Neural progenitor cell (in vitro differentiated cells): ENCODE data around the gene EMSY. TPM values are rescaled to one million over a fixed set of nuclear protein-coding genes. Genes with fewer than 3 reads are reported as not detected.
"Not testable (repeated sequence)": the region's sequence is repeated elsewhere in the genome, so short reads cannot be mapped to it uniquely, and the experiment has no call there.

Experiments used
- DNase-seq: peaks from one replicate; pipeline ENCODE4 v3.0.0-alpha.2; 2016; ENCODE audit warnings: low spot score
- H2AFZ ChIP-seq: fragments of 200-600 bp; sonication (generic); replicated peaks from 2 replicates; pipeline ENCODE4 v1.6.1; 2016; ENCODE audit warnings: antibody characterized with exemption
- H3F3A ChIP-seq: fragments of 200-600 bp; sonication (generic); 2 replicates; pipeline ENCODE4 v1.6.1; 2016; ENCODE audit warnings: antibody characterized with exemption, low read depth
- H3K27ac ChIP-seq: fragments of 200-600 bp; sonication (generic); 2 replicates; pipeline ENCODE4 v1.5.1; 2016; ENCODE audit warnings: mild to moderate bottlenecking
- H3K27me3 ChIP-seq: fragments of 200-600 bp; sonication (generic); 2 replicates; pipeline ENCODE4 v1.6.1; 2016; ENCODE audit warnings: mild to moderate bottlenecking, moderate library complexity
- H3K36me3 ChIP-seq: fragments of 200-600 bp; sonication (generic); 2 replicates; pipeline ENCODE4 v1.5.1; 2016
- H3K4me1 ChIP-seq: fragments of 200-600 bp; sonication (generic); 2 replicates; pipeline ENCODE4 v1.6.1; 2016; ENCODE audit warnings: mixed run types
- H3K4me2 ChIP-seq: fragments of 200-600 bp; sonication (generic); 2 replicates; pipeline ENCODE4 v1.6.1; 2016
- H3K4me3 ChIP-seq: fragments of 200-600 bp; sonication (generic); 2 replicates; pipeline ENCODE4 v1.5.1; 2016
- H3K79me2 ChIP-seq: fragments of 200-600 bp; sonication (generic); 2 replicates; pipeline ENCODE4 v1.6.1; 2016; ENCODE audit warnings: low read depth
- H3K9ac ChIP-seq: fragments of 200-600 bp; sonication (generic); 2 replicates; pipeline ENCODE4 v1.6.1; 2016
- H3K9me3 ChIP-seq: fragments of 200-600 bp; sonication (generic); 2 replicates; pipeline ENCODE4 v1.5.1; 2016; ENCODE audit warnings: low read depth
- H4K20me1 ChIP-seq: fragments of 200-600 bp; sonication (generic); 2 replicates; pipeline ENCODE4 v1.6.1; 2016; ENCODE audit warnings: low read depth
- H3K27ac Mint-ChIP-seq: 3 replicates; pipeline ENCODE4 v1.8.0; 2021; ENCODE audit warnings: mixed read lengths
- H3K27me3 Mint-ChIP-seq: 2 replicates; pipeline ENCODE4 v1.8.0; 2022; ENCODE audit warnings: low read depth, mild to moderate bottlenecking, inconsistent platforms, moderate library complexity, mixed read lengths; ENCODE audit not compliant: insufficient read depth
- H3K36me3 Mint-ChIP-seq: 3 replicates; pipeline ENCODE4 v1.8.0; 2021; ENCODE audit warnings: mixed read lengths
- H3K4me1 Mint-ChIP-seq: 3 replicates; pipeline ENCODE4 v1.8.0; 2021; ENCODE audit warnings: mixed read lengths
- H3K4me3 Mint-ChIP-seq: 3 replicates; pipeline ENCODE4 v1.8.0; 2021; ENCODE audit warnings: mild to moderate bottlenecking, moderate library complexity, mixed read lengths
- H3K9me3 Mint-ChIP-seq: 3 replicates; pipeline ENCODE4 v1.8.0; 2020; ENCODE audit warnings: mixed read lengths
- EZH2 ChIP-seq: fragments of 200-600 bp; sonication (generic); IDR thresholded peaks from 2 replicates; pipeline ENCODE4 v1.6.1; 2017; ENCODE audit warnings: antibody characterized with exemption, mild to moderate bottlenecking, moderate library complexity
- EZH2phosphoT487 ChIP-seq: fragments of 200-600 bp; sonication (generic); IDR thresholded peaks from 2 replicates; pipeline ENCODE4 v1.6.1; 2017; ENCODE audit warnings: antibody characterized with exemption
- total RNA-seq: library from RNA; depleted of rRNA; stranded (reverse); fragments of >200 nt; gene quantifications from 2 replicates; pipeline ENCODE4 v1.2.3, GENCODE V29; 2015; ENCODE audit warnings: low replicate concordance
- TF ChIP-seq, protein P1 (sequence below): fragments of 200-600 bp; sonication (generic); IDR thresholded peaks from 2 replicates; pipeline ENCODE4 v1.5.1; 2017; ENCODE audit warnings: antibody characterized with exemption, mild to moderate bottlenecking

EMSY gene
- total RNA-seq, 1 donor from 2014 or later, result 92.0 TPM

DNA sequence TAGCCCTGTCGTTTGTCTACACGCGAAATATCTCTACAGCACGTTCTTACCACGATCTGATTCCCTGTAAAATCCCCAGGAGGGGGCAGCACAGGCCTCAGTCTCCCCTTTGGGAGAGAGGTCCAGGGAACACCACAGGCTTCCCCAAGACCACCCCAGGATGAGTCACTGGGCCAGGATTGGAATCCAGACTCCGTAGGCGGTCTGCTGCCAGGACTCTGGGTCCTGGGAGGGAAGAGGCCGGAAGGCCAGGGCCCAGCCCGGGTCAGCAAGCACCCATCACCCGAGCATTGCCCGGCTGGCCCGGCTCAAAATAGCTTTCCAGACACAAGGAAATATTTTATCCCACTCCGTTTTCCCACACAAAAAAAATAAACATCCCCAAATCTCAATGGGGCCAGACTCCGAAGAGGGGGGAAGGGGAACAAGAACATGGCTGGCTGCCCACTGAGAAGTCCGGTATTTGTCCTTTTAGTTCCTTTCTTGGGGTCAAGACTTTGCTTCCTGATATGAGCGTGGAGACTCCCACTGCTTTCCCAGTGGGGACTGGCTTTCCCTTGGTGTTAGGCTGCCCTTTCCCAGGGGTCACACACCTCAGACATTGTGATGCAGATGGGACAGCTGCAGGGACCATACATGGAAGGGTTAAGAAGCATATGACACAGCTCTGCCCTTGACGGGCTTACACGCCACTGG lies 134.4 kb downstream of the EMSY start:
- Histone ChIP-seq H3F3A (no peaks in the 10 kb centered on the region), H3K27me3 (no peaks in the 10 kb centered on the region), H3K9ac (no peak overlapping the region), H3K4me2 (no peak overlapping the region), H3K79me2 (no peaks in the 10 kb centered on the region), H4K20me1 (no peaks in the 10 kb centered on the region), H3K4me1 (peaks cover 6% of the 10 kb centered on the region), H3K27ac (no peak overlapping the region), H2AFZ (peak overlapping the region; percentile 78), H3K36me3 (no peaks in the 10 kb centered on the region), H3K9me3 (no peaks in the 10 kb centered on the region), H3K4me3 (no peak overlapping the region)
- H3K9me3 Mint-ChIP-seq, result peaks cover 5% of the 10 kb centered on the region
- DNase-seq, result peak; percentile 41
- H3K36me3 Mint-ChIP-seq, result no peaks in the 10 kb centered on the region
- peak overlapping the region; percentile 82 for H3K27ac Mint-ChIP-seq
- peak overlapping the region; percentile 48 for H3K4me3 Mint-ChIP-seq
- TF ChIP-seq, protein P1, sequence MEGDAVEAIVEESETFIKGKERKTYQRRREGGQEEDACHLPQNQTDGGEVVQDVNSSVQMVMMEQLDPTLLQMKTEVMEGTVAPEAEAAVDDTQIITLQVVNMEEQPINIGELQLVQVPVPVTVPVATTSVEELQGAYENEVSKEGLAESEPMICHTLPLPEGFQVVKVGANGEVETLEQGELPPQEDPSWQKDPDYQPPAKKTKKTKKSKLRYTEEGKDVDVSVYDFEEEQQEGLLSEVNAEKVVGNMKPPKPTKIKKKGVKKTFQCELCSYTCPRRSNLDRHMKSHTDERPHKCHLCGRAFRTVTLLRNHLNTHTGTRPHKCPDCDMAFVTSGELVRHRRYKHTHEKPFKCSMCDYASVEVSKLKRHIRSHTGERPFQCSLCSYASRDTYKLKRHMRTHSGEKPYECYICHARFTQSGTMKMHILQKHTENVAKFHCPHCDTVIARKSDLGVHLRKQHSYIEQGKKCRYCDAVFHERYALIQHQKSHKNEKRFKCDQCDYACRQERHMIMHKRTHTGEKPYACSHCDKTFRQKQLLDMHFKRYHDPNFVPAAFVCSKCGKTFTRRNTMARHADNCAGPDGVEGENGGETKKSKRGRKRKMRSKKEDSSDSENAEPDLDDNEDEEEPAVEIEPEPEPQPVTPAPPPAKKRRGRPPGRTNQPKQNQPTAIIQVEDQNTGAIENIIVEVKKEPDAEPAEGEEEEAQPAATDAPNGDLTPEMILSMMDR, result peak; percentile 41
- no peak for TF ChIP-seq EZH2phosphoT487
- peaks cover 20% of the 10 kb centered on the region for H3K4me1 Mint-ChIP-seq
- H3K27me3 Mint-ChIP-seq, result peaks cover 3% of the 10 kb centered on the region

DNA sequence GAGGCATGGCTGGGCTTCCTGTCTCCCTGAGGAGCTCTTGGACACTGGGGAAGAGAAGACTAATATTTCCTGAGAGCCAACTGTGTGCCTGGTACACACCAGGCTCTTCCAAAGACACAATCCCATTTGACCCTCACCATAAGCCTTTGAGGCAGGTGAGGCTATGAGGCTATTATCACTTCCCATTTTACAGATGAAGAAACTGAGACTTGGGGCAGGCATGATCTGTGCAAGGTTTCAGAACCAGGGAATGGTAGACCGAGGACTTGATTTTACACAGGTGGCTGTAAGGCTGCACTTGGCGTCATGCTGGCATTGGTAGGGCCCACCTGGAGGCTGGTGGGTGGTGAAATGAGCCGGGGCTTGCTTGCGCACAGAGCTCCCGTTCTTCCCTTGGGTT lies 134.9 kb downstream of the EMSY start:
- Mint-ChIP-seq H3K36me3 (no peaks in the 10 kb centered on the region), H3K27me3 (peaks cover 3% of the 10 kb centered on the region), H3K4me1 (peaks cover 20% of the 10 kb centered on the region), H3K4me3 (peak overlapping the region; percentile 48), H3K9me3 (peaks cover 5% of the 10 kb centered on the region), H3K27ac (peak overlapping the region; percentile 82)
- no peaks in the 10 kb centered on the region for H3K9me3 ChIP-seq
- no peaks in the 10 kb centered on the region for H3K79me2 ChIP-seq
- no peaks in the 10 kb centered on the region for H4K20me1 ChIP-seq
- TF ChIP-seq EZH2phosphoT487, result no peak
- no peaks in the 10 kb centered on the region for H3K36me3 ChIP-seq
- no peak overlapping the region for H3K9ac ChIP-seq
- no peaks in the 10 kb centered on the region for H3K27me3 ChIP-seq
- no peak for DNase-seq
- H3F3A ChIP-seq, result no peaks in the 10 kb centered on the region
- H3K4me3 ChIP-seq, result no peak overlapping the region
- H3K4me1 ChIP-seq, result peaks cover 6% of the 10 kb centered on the region
- H3K27ac ChIP-seq, result no peak overlapping the region
- H2AFZ ChIP-seq, result no peak overlapping the region
- H3K4me2 ChIP-seq, result no peak overlapping the region

DNA sequence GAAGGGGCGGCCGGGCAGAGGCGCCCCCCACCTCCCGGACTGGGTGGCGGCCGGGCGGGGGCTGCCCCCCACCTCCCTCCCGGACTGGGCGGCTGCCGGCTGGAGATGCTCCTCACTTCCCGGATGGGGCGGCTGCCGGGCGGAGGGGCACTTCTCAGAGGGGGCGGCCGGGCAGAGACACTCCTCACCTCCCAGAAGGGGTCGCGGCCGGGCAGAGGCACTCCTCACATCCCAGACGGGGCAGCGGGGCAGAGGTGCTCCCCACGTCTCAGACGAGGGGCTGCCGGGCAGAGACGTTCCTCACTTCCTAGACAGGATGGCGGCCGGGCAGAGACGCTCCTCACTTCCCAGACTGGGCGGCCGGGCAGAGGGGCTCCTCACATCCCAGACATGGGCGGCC lies 137.7 kb downstream of the EMSY start:
- H3K27ac Mint-ChIP-seq, H3K9me3 Mint-ChIP-seq: not testable (repeated sequence)

DNA sequence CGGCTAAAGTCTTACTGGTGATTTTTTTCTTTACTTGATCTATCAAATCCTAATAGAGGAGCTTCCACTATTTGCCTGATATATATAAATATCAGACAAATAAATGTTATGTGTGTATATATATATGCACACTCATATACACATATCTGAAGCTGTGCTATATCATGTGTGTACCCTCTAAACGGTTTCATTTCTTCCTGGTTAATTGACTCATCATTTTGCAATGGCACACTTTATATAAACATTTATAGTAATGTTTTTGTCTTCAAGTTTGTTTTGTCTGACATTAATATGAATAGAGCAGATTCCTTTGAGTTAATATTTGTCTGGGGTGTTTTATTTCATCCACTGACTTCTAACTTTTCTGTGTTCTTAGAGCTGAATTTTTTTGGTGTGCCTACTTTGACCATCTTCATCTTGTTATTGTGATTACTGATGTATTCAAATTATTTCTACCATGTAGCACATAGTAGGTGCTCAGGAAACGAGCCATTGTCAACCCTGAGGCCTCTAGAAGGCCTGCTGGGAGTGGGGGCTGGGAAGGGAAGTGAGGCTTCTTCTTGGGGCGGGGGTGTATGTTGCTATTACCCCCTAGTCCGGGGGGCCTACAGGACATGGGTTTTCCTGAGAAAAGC lies 143.1 kb downstream of the EMSY start:
- no peaks in the 10 kb centered on the region for H3F3A ChIP-seq
- H2AFZ ChIP-seq, result no peak overlapping the region
- no peaks in the 10 kb centered on the region for H3K27me3 ChIP-seq
- H3K79me2 ChIP-seq, result no peaks in the 10 kb centered on the region
- DNase-seq, result no peak
- no peak for TF ChIP-seq EZH2
- TF ChIP-seq, protein P1, result no peak
- no peak for TF ChIP-seq EZH2phosphoT487
- H3K36me3 ChIP-seq, result no peaks in the 10 kb centered on the region
- Mint-ChIP-seq H3K27ac (no peak overlapping the region), H3K4me1 (peaks cover 15% of the 10 kb centered on the region), H3K9me3 (no peaks in the 10 kb centered on the region), H3K4me3 (no peak overlapping the region), H3K27me3 (peaks cover 2% of the 10 kb centered on the region), H3K36me3 (no peaks in the 10 kb centered on the region)
- H3K9me3 ChIP-seq, result no peaks in the 10 kb centered on the region
- no peak overlapping the region for H3K4me3 ChIP-seq
- H3K27ac ChIP-seq, result no peak overlapping the region
- no peak overlapping the region for H3K4me2 ChIP-seq
- H3K9ac ChIP-seq, result no peak overlapping the region
- no peaks in the 10 kb centered on the region for H4K20me1 ChIP-seq
- peaks cover 5% of the 10 kb centered on the region for H3K4me1 ChIP-seq

More for the DNA sequence above, 137.7 kb downstream of the EMSY start:
- not testable (repeated sequence) for H3K9ac ChIP-seq, H3K4me1 ChIP-seq, H3K36me3 Mint-ChIP-seq, H3K27me3 Mint-ChIP-seq, H3K36me3 ChIP-seq, H3K27ac ChIP-seq, H3K27me3 ChIP-seq, H4K20me1 ChIP-seq, H3F3A ChIP-seq, H3K9me3 ChIP-seq, H3K4me2 ChIP-seq, DNase-seq, H2AFZ ChIP-seq, H3K4me3 Mint-ChIP-seq, H3K4me3 ChIP-seq, H3K79me2 ChIP-seq
- peaks cover 14% of the 10 kb centered on the region for H3K4me1 Mint-ChIP-seq
